Measurements from ENCODE around the gene STARD6.
A peak's percentile ranks its signal among the peaks of the same experiment; 100 is the strongest.

STARD6 gene, protein sequence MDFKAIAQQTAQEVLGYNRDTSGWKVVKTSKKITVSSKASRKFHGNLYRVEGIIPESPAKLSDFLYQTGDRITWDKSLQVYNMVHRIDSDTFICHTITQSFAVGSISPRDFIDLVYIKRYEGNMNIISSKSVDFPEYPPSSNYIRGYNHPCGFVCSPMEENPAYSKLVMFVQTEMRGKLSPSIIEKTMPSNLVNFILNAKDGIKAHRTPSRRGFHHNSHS

GRCh38 chr18:54357660-54358494, at the start of gene STARD6, which contains the start of gene C18orf54:
Gene STARD6 (minus strand): TSS chr18:54357858. CDS start chr18:54354573, 3,285 bp downstream.
Gene C18orf54 (plus strand): TSS chr18:54357906. CDS start chr18:54360573, 2,667 bp downstream.
- Histone ChIP-seq H3K9ac (ENCODE audit: low read depth in 1 of 2, low read length in 2 of 2) (peak within 1 kb of the TSS; percentile 61 to 63), H3K36me3 (ENCODE audit: control insufficient read depth in 1 of 2, insufficient read depth in 2 of 2, low read length in 2 of 2) (no peaks in the 10 kb centered on the region), H3K9me3 (ENCODE audit: control insufficient read depth in 1 of 2, low read length in 2 of 2) (no peaks in the 10 kb centered on the region), H3K27me3 (ENCODE audit: control insufficient read depth in 1 of 2, insufficient read depth in 2 of 2, low read length in 2 of 2) (peaks cover 0 to 7% of the 10 kb centered on the region in 2 donors), H3K27ac (ENCODE audit: low read depth, low read length) (no peak within 1 kb of the TSS), H3K4me3 (ENCODE audit: low read depth in 1 of 2, low read length in 2 of 2) (peak within 1 kb of the TSS; percentile 74 to 89), H3K4me1 (ENCODE audit: control insufficient read depth in 1 of 2, insufficient read depth in 2 of 2, low read length in 2 of 2) (peaks cover 0 to 6% of the 10 kb centered on the region in 2 donors)

DNA sequence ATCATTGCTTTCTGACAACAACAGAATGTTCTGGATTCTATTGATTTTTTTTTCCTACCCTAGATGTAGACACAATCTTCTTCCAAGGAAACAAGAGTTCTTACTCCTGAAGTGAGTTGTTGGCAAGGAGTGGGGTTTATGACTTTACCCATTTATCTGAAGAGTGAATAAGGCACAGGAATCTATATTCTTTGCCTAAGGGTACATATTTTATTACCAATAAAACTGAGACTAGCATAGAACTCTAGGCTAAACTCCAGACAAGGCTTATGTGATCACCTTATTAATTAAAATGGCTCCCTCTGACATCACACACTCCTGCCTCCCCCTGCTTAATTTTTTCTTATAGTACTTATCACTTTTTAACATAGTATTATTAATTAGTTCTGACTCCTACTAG, 47.6 kb upstream of the STARD6 start:
- no peak overlapping the region for H3K9ac ChIP-seq (ENCODE audit: low read depth in 1 of 2, low read length in 2 of 2)
- H3K27me3 ChIP-seq (ENCODE audit: control insufficient read depth in 1 of 2, insufficient read depth in 2 of 2, low read length in 2 of 2) = no peaks in the 10 kb centered on the region
- no peak overlapping the region for H3K27ac ChIP-seq (ENCODE audit: low read depth, low read length)
- no peaks in the 10 kb centered on the region for H3K9me3 ChIP-seq (ENCODE audit: control insufficient read depth in 1 of 2, low read length in 2 of 2)
- no peak overlapping the region for H3K4me3 ChIP-seq (ENCODE audit: low read depth in 1 of 2, low read length in 2 of 2)
- no peaks in the 10 kb centered on the region for H3K4me1 ChIP-seq (ENCODE audit: control insufficient read depth in 1 of 2, insufficient read depth in 2 of 2, low read length in 2 of 2)
- no peaks in the 10 kb centered on the region for H3K36me3 ChIP-seq (ENCODE audit: control insufficient read depth in 1 of 2, insufficient read depth in 2 of 2, low read length in 2 of 2)

DNA sequence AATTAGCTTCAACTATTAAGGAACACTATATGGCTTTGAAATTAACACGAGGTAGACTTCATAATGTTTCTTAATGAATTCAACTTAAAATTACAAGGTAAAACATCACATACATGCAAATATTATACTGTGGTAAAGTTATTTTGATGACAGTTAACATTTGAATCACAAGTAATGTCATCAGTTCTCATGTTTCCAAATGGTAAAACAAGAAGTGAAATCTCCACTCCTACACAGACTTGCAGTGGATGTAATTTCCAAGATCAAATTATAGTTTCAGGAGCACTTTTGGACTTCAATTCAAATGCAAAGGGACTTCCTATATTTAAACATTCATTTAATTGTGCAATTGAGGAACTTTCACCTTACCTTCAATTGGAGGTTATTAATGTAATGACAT, 39.1 kb upstream of the STARD6 start:
- Histone ChIP-seq H3K4me1 (ENCODE audit: control insufficient read depth in 1 of 2, insufficient read depth in 2 of 2, low read length in 2 of 2) (no peaks in the 10 kb centered on the region), H3K4me3 (ENCODE audit: low read depth in 1 of 2, low read length in 2 of 2) (no peak overlapping the region), H3K36me3 (ENCODE audit: control insufficient read depth in 1 of 2, insufficient read depth in 2 of 2, low read length in 2 of 2) (no peaks in the 10 kb centered on the region), H3K9ac (ENCODE audit: low read depth in 1 of 2, low read length in 2 of 2) (no peak overlapping the region), H3K27me3 (ENCODE audit: control insufficient read depth in 1 of 2, insufficient read depth in 2 of 2, low read length in 2 of 2) (no peaks in the 10 kb centered on the region), H3K27ac (ENCODE audit: low read depth, low read length) (no peak overlapping the region), H3K9me3 (ENCODE audit: control insufficient read depth in 1 of 2, low read length in 2 of 2) (no peaks in the 10 kb centered on the region)

DNA sequence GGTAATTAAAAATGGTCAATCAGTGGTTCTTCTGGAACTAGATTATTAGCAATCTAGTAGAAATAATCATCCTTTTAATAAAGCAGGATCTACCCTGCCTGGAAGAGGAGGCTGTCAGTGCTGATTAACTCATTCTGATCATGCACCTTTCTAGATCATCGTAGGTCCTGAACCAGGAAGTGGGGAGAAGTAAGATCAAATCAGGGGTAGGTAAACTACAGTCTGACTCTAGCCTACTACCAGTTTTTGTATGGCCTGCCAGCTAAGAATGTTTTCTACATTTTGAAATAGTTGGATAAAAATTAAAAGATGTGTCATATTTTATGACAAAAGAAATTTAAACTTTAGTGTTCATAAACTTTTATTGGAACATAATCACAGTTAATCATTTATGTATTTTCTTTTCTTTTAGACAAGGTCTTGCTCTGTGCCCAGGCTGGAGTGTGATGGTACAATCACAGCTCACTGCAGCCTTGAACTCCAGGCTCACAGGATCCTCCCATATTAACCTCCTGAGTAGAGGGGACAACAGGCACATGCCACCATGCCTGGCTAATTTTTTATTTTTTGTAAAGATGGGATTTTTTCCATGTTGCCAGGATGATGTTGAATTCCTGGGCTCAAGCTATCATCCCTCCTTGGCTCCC, 36.1 kb upstream of the STARD6 start:
- no peaks in the 10 kb centered on the region for H3K9me3 ChIP-seq (ENCODE audit: control insufficient read depth in 1 of 2, low read length in 2 of 2)
- no peaks in the 10 kb centered on the region for H3K4me1 ChIP-seq (ENCODE audit: control insufficient read depth in 1 of 2, insufficient read depth in 2 of 2, low read length in 2 of 2)
- no peak overlapping the region for H3K9ac ChIP-seq (ENCODE audit: low read depth in 1 of 2, low read length in 2 of 2)
- no peaks in the 10 kb centered on the region for H3K36me3 ChIP-seq (ENCODE audit: control insufficient read depth in 1 of 2, insufficient read depth in 2 of 2, low read length in 2 of 2)
- no peak overlapping the region for H3K27ac ChIP-seq (ENCODE audit: low read depth, low read length)
- H3K27me3 ChIP-seq (ENCODE audit: control insufficient read depth in 1 of 2, insufficient read depth in 2 of 2, low read length in 2 of 2) = no peaks in the 10 kb centered on the region
- H3K4me3 ChIP-seq (ENCODE audit: low read depth in 1 of 2, low read length in 2 of 2) = no peak overlapping the region

- no peak overlapping the region for H3K27ac ChIP-seq (ENCODE audit: low read depth, low read length)
- no peaks in the 10 kb centered on the region for H3K27me3 ChIP-seq (ENCODE audit: control insufficient read depth in 1 of 2, insufficient read depth in 2 of 2, low read length in 2 of 2)
- H3K4me3 ChIP-seq (ENCODE audit: low read depth in 1 of 2, low read length in 2 of 2) = no peak overlapping the region
- H3K9ac ChIP-seq (ENCODE audit: low read depth in 1 of 2, low read length in 2 of 2) = no peak overlapping the region
- no peaks in the 10 kb centered on the region for H3K36me3 ChIP-seq (ENCODE audit: control insufficient read depth in 1 of 2, insufficient read depth in 2 of 2, low read length in 2 of 2)
- no peaks in the 10 kb centered on the region for H3K4me1 ChIP-seq (ENCODE audit: control insufficient read depth in 1 of 2, insufficient read depth in 2 of 2, low read length in 2 of 2)
- H3K9me3 ChIP-seq (ENCODE audit: control insufficient read depth in 1 of 2, low read length in 2 of 2) = no peaks in the 10 kb centered on the region
Observed at GRCh38 chr18:54392543-54393023, 34.9 kb upstream of the STARD6 start.

GRCh38 chr18:54390838-54391237, 33.2 kb upstream of the STARD6 start:
- Histone ChIP-seq H3K27me3 (ENCODE audit: control insufficient read depth in 1 of 2, insufficient read depth in 2 of 2, low read length in 2 of 2) (no peaks in the 10 kb centered on the region), H3K4me3 (ENCODE audit: low read depth in 1 of 2, low read length in 2 of 2) (no peak overlapping the region), H3K27ac (ENCODE audit: low read depth, low read length) (no peak overlapping the region), H3K9me3 (ENCODE audit: control insufficient read depth in 1 of 2, low read length in 2 of 2) (no peaks in the 10 kb centered on the region), H3K4me1 (ENCODE audit: control insufficient read depth in 1 of 2, insufficient read depth in 2 of 2, low read length in 2 of 2) (no peaks in the 10 kb centered on the region), H3K9ac (ENCODE audit: low read depth in 1 of 2, low read length in 2 of 2) (no peak overlapping the region), H3K36me3 (ENCODE audit: control insufficient read depth in 1 of 2, insufficient read depth in 2 of 2, low read length in 2 of 2) (no peaks in the 10 kb centered on the region)

GRCh38 chr18:54389143-54389505, 31.5 kb upstream of the STARD6 start:
- Histone ChIP-seq H3K27me3 (ENCODE audit: control insufficient read depth in 1 of 2, insufficient read depth in 2 of 2, low read length in 2 of 2) (no peaks in the 10 kb centered on the region), H3K27ac (ENCODE audit: low read depth, low read length) (no peak overlapping the region), H3K36me3 (ENCODE audit: control insufficient read depth in 1 of 2, insufficient read depth in 2 of 2, low read length in 2 of 2) (no peaks in the 10 kb centered on the region), H3K9ac (ENCODE audit: low read depth in 1 of 2, low read length in 2 of 2) (no peak overlapping the region), H3K4me1 (ENCODE audit: control insufficient read depth in 1 of 2, insufficient read depth in 2 of 2, low read length in 2 of 2) (no peaks in the 10 kb centered on the region), H3K9me3 (ENCODE audit: control insufficient read depth in 1 of 2, low read length in 2 of 2) (no peaks in the 10 kb centered on the region), H3K4me3 (ENCODE audit: low read depth in 1 of 2, low read length in 2 of 2) (no peak overlapping the region)

DNA sequence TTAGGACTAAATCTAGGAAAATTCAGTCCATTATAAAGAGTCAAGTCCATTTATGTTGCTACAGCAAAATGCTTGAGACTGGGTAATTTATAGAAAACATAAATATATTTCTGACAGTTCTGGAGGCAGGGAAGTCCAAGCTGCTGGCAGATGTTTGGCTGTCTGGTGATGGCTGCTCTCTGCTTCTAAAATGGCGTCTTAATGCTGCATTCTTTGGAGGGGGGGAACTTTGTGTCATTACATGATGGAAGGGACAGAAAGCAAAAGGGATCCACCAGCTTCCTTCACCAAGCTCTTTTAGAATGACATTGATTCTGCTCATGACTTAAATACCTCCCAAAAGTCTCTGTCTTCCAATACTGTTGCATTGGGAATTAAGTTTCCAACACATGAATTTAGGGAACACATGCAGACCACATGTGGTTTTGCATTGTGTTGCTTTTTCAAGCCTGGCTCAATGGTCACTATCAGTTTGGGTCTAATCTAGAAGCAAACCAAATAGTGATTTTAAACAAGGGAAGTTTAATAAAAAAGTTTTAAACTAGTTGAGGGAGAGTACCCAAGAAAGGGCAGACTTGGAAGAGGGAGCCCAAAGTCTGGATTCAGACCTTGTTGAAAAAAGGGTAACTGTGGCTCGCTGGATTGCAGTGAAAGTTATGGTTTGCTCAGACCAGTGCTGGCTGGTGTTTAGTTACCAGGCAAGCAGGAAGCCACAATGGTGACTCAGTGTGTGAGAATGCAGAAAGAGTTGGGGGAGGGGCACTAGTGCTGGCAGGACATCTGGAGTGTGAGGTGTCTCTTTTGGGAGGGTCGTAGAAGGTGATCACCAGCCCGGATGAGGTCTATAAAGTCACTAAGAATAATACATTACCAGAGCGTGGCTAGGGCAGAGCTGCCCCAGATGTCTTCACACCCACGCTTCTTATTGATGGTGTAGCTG, 30.8 kb upstream of the STARD6 start:
- H3K27ac ChIP-seq (ENCODE audit: low read depth, low read length) = no peak overlapping the region
- H3K9ac ChIP-seq (ENCODE audit: low read depth in 1 of 2, low read length in 2 of 2) = no peak overlapping the region
- no peaks in the 10 kb centered on the region for H3K4me1 ChIP-seq (ENCODE audit: control insufficient read depth in 1 of 2, insufficient read depth in 2 of 2, low read length in 2 of 2)
- no peak overlapping the region for H3K4me3 ChIP-seq (ENCODE audit: low read depth in 1 of 2, low read length in 2 of 2)
- H3K27me3 ChIP-seq (ENCODE audit: control insufficient read depth in 1 of 2, insufficient read depth in 2 of 2, low read length in 2 of 2) = no peaks in the 10 kb centered on the region
- H3K36me3 ChIP-seq (ENCODE audit: control insufficient read depth in 1 of 2, insufficient read depth in 2 of 2, low read length in 2 of 2) = no peaks in the 10 kb centered on the region
- H3K9me3 ChIP-seq (ENCODE audit: control insufficient read depth in 1 of 2, low read length in 2 of 2) = no peaks in the 10 kb centered on the region

- Histone ChIP-seq H3K9me3 (ENCODE audit: control insufficient read depth in 1 of 2, low read length in 2 of 2) (no peaks in the 10 kb centered on the region), H3K27me3 (ENCODE audit: control insufficient read depth in 1 of 2, insufficient read depth in 2 of 2, low read length in 2 of 2) (no peaks in the 10 kb centered on the region), H3K4me1 (ENCODE audit: control insufficient read depth in 1 of 2, insufficient read depth in 2 of 2, low read length in 2 of 2) (no peaks in the 10 kb centered on the region), H3K9ac (ENCODE audit: low read depth in 1 of 2, low read length in 2 of 2) (no peak overlapping the region), H3K27ac (ENCODE audit: low read depth, low read length) (no peak overlapping the region), H3K36me3 (ENCODE audit: control insufficient read depth in 1 of 2, insufficient read depth in 2 of 2, low read length in 2 of 2) (no peaks in the 10 kb centered on the region), H3K4me3 (ENCODE audit: low read depth in 1 of 2, low read length in 2 of 2) (no peak overlapping the region)
Observed at GRCh38 chr18:54387631-54388030, 30.0 kb upstream of the STARD6 start.

Measured in duodenal mucosa (tissue), 2 donors.